GM12891 (cell line): ENCODE results near the gene GABRE.

Experiments used
- DNase-seq: peaks from one replicate; pipeline ENCODE4 v3.0.0; 2011; ENCODE audit warnings: low spot score; ENCODE audit not compliant: insufficient read length
- FAIRE-seq: peaks from 2 replicates; lab custom pipeline; 2011; peaks lifted over from hg19 to GRCh38; lab: Jason Lieb, UNC
- PAX5 ChIP-seq: IDR thresholded peaks from 2 replicates; pipeline ENCODE4 v1.6.1; 2011; ENCODE audit warnings: low read length, moderate library complexity, mild to moderate bottlenecking; ENCODE audit not compliant: insufficient read depth, severe bottlenecking
- POLR2A ChIP-seq: IDR thresholded peaks from 2 replicates; pipeline ENCODE4 v1.6.1; 2011; ENCODE audit warnings: low read depth, low read length, control low read depth
- POLR2AphosphoS5 ChIP-seq: IDR thresholded peaks from 2 replicates; pipeline ENCODE4 v1.6.1; 2011; ENCODE audit warnings: low read depth, low read length, control low read depth
- POU2F2 ChIP-seq: IDR thresholded peaks from 2 replicates; pipeline ENCODE4 v1.6.1; 2011; ENCODE audit warnings: low read depth, mild to moderate bottlenecking, control low read depth, low read length, moderate library complexity
- SPI1 ChIP-seq: IDR thresholded peaks from 2 replicates; pipeline ENCODE4 v1.6.1; 2011; ENCODE audit warnings: low read depth, low read length, control low read depth
- TAF1 ChIP-seq: IDR thresholded peaks from 2 replicates; pipeline ENCODE4 v1.6.1; 2011; ENCODE audit warnings: low read depth, low read length, control low read depth

Gene GABRE

GRCh38 chrX:151985531-151985930, 11.1 kb upstream of the GABRE start:
- DNase-seq (no peak), FAIRE-seq (no peak)
- TF ChIP-seq POLR2AphosphoS5, result no peak
- TF ChIP-seq POLR2A, result no peak
- TF ChIP-seq PAX5, result no peak
- no peak for TF ChIP-seq TAF1
- TF ChIP-seq SPI1, result no peak
- TF ChIP-seq POU2F2, result no peak

GRCh38 chrX:151984902-151985301, 10.4 kb upstream of the GABRE start:
- DNase-seq (no peak), FAIRE-seq (no peak)
- no peak for TF ChIP-seq SPI1
- TF ChIP-seq POLR2AphosphoS5, result no peak
- TF ChIP-seq POU2F2, result no peak
- TF ChIP-seq PAX5, result no peak
- no peak for TF ChIP-seq TAF1
- no peak for TF ChIP-seq POLR2A

- no peak for DNase-seq
- TF ChIP-seq POU2F2 (no peak), TAF1 (no peak), POLR2A (no peak), POLR2AphosphoS5 (no peak), PAX5 (no peak), SPI1 (no peak)
- FAIRE-seq, result no peak
These were observed 9.9 kb upstream of the GABRE start for GRCh38 chrX:151984328-151984727.

GRCh38 chrX:151983186-151983585, 8.7 kb upstream of the GABRE start:
- FAIRE-seq, result no peak
- TF ChIP-seq POU2F2, result no peak
- TF ChIP-seq SPI1, result no peak
- TF ChIP-seq TAF1, result no peak
- TF ChIP-seq POLR2AphosphoS5, result no peak
- no peak for TF ChIP-seq POLR2A
- no peak for TF ChIP-seq PAX5
- DNase-seq, result no peak

- FAIRE-seq (no peak), DNase-seq (no peak)
- TF ChIP-seq PAX5 (no peak), POLR2AphosphoS5 (no peak), TAF1 (no peak), POLR2A (no peak), SPI1 (no peak), POU2F2 (no peak)
These were observed 7.7 kb upstream of the GABRE start for GRCh38 chrX:151982222-151982621.

GRCh38 chrX:151981129-151981528, 6.7 kb upstream of the GABRE start:
- FAIRE-seq, result no peak
- no peak for DNase-seq
- no peak for TF ChIP-seq SPI1
- TF ChIP-seq TAF1, result no peak
- TF ChIP-seq PAX5, result no peak
- TF ChIP-seq POU2F2, result no peak
- TF ChIP-seq POLR2AphosphoS5, result no peak
- TF ChIP-seq POLR2A, result no peak

GRCh38 chrX:151977923-151978322, 3.4 kb upstream of the GABRE start:
- FAIRE-seq (no peak), DNase-seq (no peak)
- TF ChIP-seq PAX5, result no peak
- TF ChIP-seq POLR2A, result no peak
- no peak for TF ChIP-seq POLR2AphosphoS5
- TF ChIP-seq TAF1, result no peak
- no peak for TF ChIP-seq SPI1
- no peak for TF ChIP-seq POU2F2

- DNase-seq (no peak), FAIRE-seq (no peak)
- no peak for TF ChIP-seq PAX5
- TF ChIP-seq POU2F2, result no peak
- no peak for TF ChIP-seq POLR2AphosphoS5
- no peak for TF ChIP-seq TAF1
- no peak for TF ChIP-seq SPI1
- TF ChIP-seq POLR2A, result no peak
These were observed 2.5 kb upstream of the GABRE start for GRCh38 chrX:151977009-151977408.

- TF ChIP-seq PAX5 (no peak), POLR2AphosphoS5 (no peak), TAF1 (no peak), POU2F2 (no peak), SPI1 (no peak), POLR2A (no peak)
- no peak for DNase-seq
- no peak for FAIRE-seq
These were observed 1.3 kb upstream of the GABRE start for GRCh38 chrX:151975736-151976275.

GRCh38 chrX:151975228-151975593, 735 bp upstream of the GABRE start:
- TF ChIP-seq SPI1 (no peak), TAF1 (no peak), POLR2AphosphoS5 (no peak), PAX5 (no peak), POU2F2 (no peak), POLR2A (no peak)
- no peak for FAIRE-seq
- no peak for DNase-seq
